GM19395 (cell line): Measurements from ENCODE around the gene MED29.

Source experiments
- ATAC-seq: cut with Tn5 transposase; IDR thresholded peaks from one replicate; pipeline ENCODE4 v1.9.1; 2021; ENCODE audit warnings: mild to moderate bottlenecking, moderate library complexity; ENCODE audit not compliant: unreplicated experiment

MED29 gene

GRCh38 chr19:39390751-39391437, at the start of gene MED29, which contains the start of gene PAF1:
Gene MED29 (plus strand): TSS chr19:39391378. CDS start chr19:39391423, 45 bp downstream.
Gene PAF1 (minus strand): TSS chr19:39391106. CDS start chr19:39390864, 242 bp downstream.
- ATAC-seq: peak; percentile 89

GRCh38 chr19:39341719-39342604, 49.2 kb upstream of the MED29 start, which contains the start of gene SAMD4B:
Gene SAMD4B (plus strand): TSS chr19:39342421. CDS start chr19:39356894, 14,473 bp downstream.
- ATAC-seq: peak; percentile 89

- ATAC-seq: no peak
Measured at GRCh38 chr19:39342647-39343305, 48.4 kb upstream of the MED29 start.

- ATAC-seq: no peak
Measured at GRCh38 chr19:39345956-39346355, 45.2 kb upstream of the MED29 start.

- no peak for ATAC-seq
Measured at GRCh38 chr19:39347332-39348164, 43.6 kb upstream of the MED29 start.

- ATAC-seq: no peak
Measured at GRCh38 chr19:39349326-39349725, 41.9 kb upstream of the MED29 start.

- ATAC-seq: no peak
Measured at GRCh38 chr19:39350156-39350555, 41.0 kb upstream of the MED29 start.

GRCh38 chr19:39351537-39352064, 39.6 kb upstream of the MED29 start:
- ATAC-seq: peak; percentile 80

GRCh38 chr19:39352381-39353255, 38.6 kb upstream of the MED29 start:
- ATAC-seq: no peak

- ATAC-seq: no peak
Measured at GRCh38 chr19:39355253-39355652, 35.9 kb upstream of the MED29 start.

GRCh38 chr19:39356073-39356472, 35.1 kb upstream of the MED29 start:
- ATAC-seq: no peak

GRCh38 chr19:39356647-39357046, 34.5 kb upstream of the MED29 start:
- ATAC-seq: no peak

GRCh38 chr19:39359026-39359425, 32.2 kb upstream of the MED29 start:
- no peak for ATAC-seq

- no peak for ATAC-seq
Measured at GRCh38 chr19:39360599-39360998, 30.6 kb upstream of the MED29 start.

GRCh38 chr19:39362682-39363657, 28.2 kb upstream of the MED29 start:
- no peak for ATAC-seq

GRCh38 chr19:39363901-39364457, 27.2 kb upstream of the MED29 start:
- ATAC-seq: no peak

GRCh38 chr19:39365531-39365930, 25.6 kb upstream of the MED29 start:
- ATAC-seq: no peak

- ATAC-seq: no peak
Measured at GRCh38 chr19:39369200-39369599, 22.0 kb upstream of the MED29 start.
